Small intestine (tissue), 7 donors: ENCODE results near the gene TLCD4. TPM values are rescaled to one million over a fixed set of nuclear protein-coding genes. Genes with fewer than 3 reads are reported as not detected.

Experiments used
- DNase-seq, 2 donors: peaks; one replicate each; pipeline versions ENCODE4 v3.0.0 to v3.0.0-alpha.2; 2013
- FAIRE-seq: peaks from 2 replicates; lab custom pipeline; 2012; peaks lifted over from hg19 to GRCh38; lab: Jason Lieb, UNC
- H3K27ac ChIP-seq, 3 donors: one replicate each; pipeline ENCODE4 v1.5.1; 2013; ENCODE audit warnings: low read length in 2 of 3, mild to moderate bottlenecking in 2 of 3, control low read depth in 1 of 3, inconsistent platforms in 1 of 3, low read depth in 1 of 3, moderate library complexity in 1 of 3
- H3K27me3 ChIP-seq, 3 donors: one replicate each; pipeline ENCODE4 v1.6.1; 2013; ENCODE audit warnings: low read length in 3 of 3, inconsistent platforms in 1 of 3; ENCODE audit not compliant: control insufficient read depth in 3 of 3, insufficient read depth in 3 of 3
- H3K36me3 ChIP-seq, 3 donors: one replicate each; pipeline ENCODE4 v1.6.1; 2013; ENCODE audit warnings: low read length in 3 of 3, inconsistent platforms in 1 of 3, low read depth in 1 of 3, mild to moderate bottlenecking in 1 of 3, moderate library complexity in 1 of 3; ENCODE audit not compliant: control insufficient read depth in 3 of 3, insufficient read depth in 2 of 3
- H3K4me1 ChIP-seq, 3 donors: one replicate each; pipeline ENCODE4 v1.6.1; 2013; ENCODE audit warnings: low read length in 2 of 3, inconsistent platforms in 1 of 3, low read depth in 1 of 3, mild to moderate bottlenecking in 1 of 3, moderate library complexity in 1 of 3; ENCODE audit not compliant: control insufficient read depth in 3 of 3, insufficient read depth in 2 of 3
- H3K4me3 ChIP-seq, 3 donors: one replicate each; pipeline ENCODE4 v1.5.1; 2013; ENCODE audit warnings: low read length in 3 of 3, control low read depth in 1 of 3, inconsistent platforms in 1 of 3, low read depth in 1 of 3, mild to moderate bottlenecking in 1 of 3, moderate library complexity in 1 of 3
- H3K9me3 ChIP-seq, 2 donors: one replicate each; pipeline ENCODE4 v1.6.1; 2013; ENCODE audit warnings: low read depth in 1 of 2, low read length in 1 of 2; ENCODE audit not compliant: control insufficient read depth in 2 of 2, insufficient read depth in 1 of 2
- whole genome bisulfite sequencing, 3 donors: extraction: QIAGEN DNeasy Blood & Tissue Kit; methylation state at CpG; one replicate each; pipeline ENCODE4 v1.1.7; 2013; 5-methylcytosine and 5-hydroxymethylcytosine counted together
- polyA plus RNA-seq, 4 donors: library from polyadenylated mRNA; stranded (reverse) in 3 of 4; unstranded in 1 of 4; fragments of 200-250 nt in 3 of 4; fragments of 120-200 nt in 1 of 4; gene quantifications; one replicate each; pipeline versions ENCODE4 v1.2.1 to v1.2.3, GENCODE V29; 2013
- donor health status: healthy with polysubstance abuse.
- donor health status: control.
- donor health status: control.
- donor health status: Bipolar disorder and iron deficiency.
- donor health status: healthy.

Gene TLCD4
- polyA plus RNA-seq, 4 donors = 1.9 to 13.1 (median 3.9) TPM

- FAIRE-seq (no peak), DNase-seq (peak in 1 of 2 donors; percentile 19)
- Histone ChIP-seq H3K36me3 (no peaks in the 10 kb centered on the region), H3K9me3 (no peaks in the 10 kb centered on the region), H3K27ac (peak overlapping the region in 1 of 3 donors; percentile 20), H3K27me3 (peaks cover 0 to 3% (median 0%) of the 10 kb centered on the region in 3 donors), H3K4me1 (peaks cover 0 to 6% (median 3%) of the 10 kb centered on the region in 3 donors), H3K4me3 (peak overlapping the region; percentile 59 to 78 (median 74))
- 9 to 18% (median 12%) methylated on average over 10 of the region's 10 CpGs for WGBS, 3 donors
These were observed 928 bp downstream of the TLCD4 start for GRCh38 chr1:95118067-95118499.

GRCh38 chr1:95118710-95119109 lies 1.6 kb downstream of the TLCD4 start:
- Histone ChIP-seq H3K27me3 (peaks cover 0 to 3% (median 0%) of the 10 kb centered on the region in 3 donors), H3K9me3 (no peaks in the 10 kb centered on the region), H3K27ac (no peak overlapping the region), H3K36me3 (no peaks in the 10 kb centered on the region), H3K4me1 (peaks cover 0 to 6% (median 3%) of the 10 kb centered on the region in 3 donors), H3K4me3 (no peak overlapping the region)
- FAIRE-seq (no peak), DNase-seq (no peak)
- WGBS, 3 donors = 85 to 94% (median 86%) methylated on average over 6 of the region's 6 CpGs

GRCh38 chr1:95119273-95119672 lies 2.1 kb downstream of the TLCD4 start:
- no peak for FAIRE-seq
- H3K9me3 ChIP-seq = no peaks in the 10 kb centered on the region
- DNase-seq = no peak
- no peak overlapping the region for H3K4me3 ChIP-seq
- H3K36me3 ChIP-seq = no peaks in the 10 kb centered on the region
- H3K27ac ChIP-seq = no peak overlapping the region
- peaks cover 0 to 3% (median 0%) of the 10 kb centered on the region in 3 donors for H3K27me3 ChIP-seq
- peaks cover 0 to 6% (median 3%) of the 10 kb centered on the region in 3 donors for H3K4me1 ChIP-seq

GRCh38 chr1:95122151-95122697 lies 5.1 kb downstream of the TLCD4 start:
- H3K4me1 ChIP-seq = peaks cover 0 to 6% (median 3%) of the 10 kb centered on the region in 3 donors

GRCh38 chr1:95124342-95124741 lies 7.2 kb downstream of the TLCD4 start:
- H3K27me3 ChIP-seq = no peaks in the 10 kb centered on the region
- no peaks in the 10 kb centered on the region for H3K36me3 ChIP-seq
- no peaks in the 10 kb centered on the region for H3K9me3 ChIP-seq
- no peak for DNase-seq
- WGBS, 3 donors = 83 to 93% (median 89%) methylated on average over 2 of the region's 2 CpGs
- H3K4me1 ChIP-seq = peaks cover 0 to 6% (median 3%) of the 10 kb centered on the region in 3 donors
- no peak for FAIRE-seq
- no peak overlapping the region for H3K4me3 ChIP-seq
- H3K27ac ChIP-seq = no peak overlapping the region

More at GRCh38 chr1:95122151-95122697, 5.1 kb downstream of the TLCD4 start:
- no peak for FAIRE-seq
- Histone ChIP-seq H3K27ac (peak overlapping the region in 2 of 3 donors; percentile 29 to 43), H3K36me3 (no peaks in the 10 kb centered on the region), H3K4me3 (no peak overlapping the region), H3K27me3 (peaks cover 0 to 3% (median 0%) of the 10 kb centered on the region in 3 donors), H3K9me3 (no peaks in the 10 kb centered on the region)
- DNase-seq = peak; percentile 50 to 83
- 13 to 58% (median 33%) methylated on average over 8 of the region's 8 CpGs for WGBS, 3 donors

- Histone ChIP-seq H3K27me3 (no peaks in the 10 kb centered on the region), H3K9me3 (no peaks in the 10 kb centered on the region), H3K36me3 (no peaks in the 10 kb centered on the region), H3K27ac (no peak overlapping the region), H3K4me1 (peaks cover 0 to 6% (median 0%) of the 10 kb centered on the region in 3 donors), H3K4me3 (no peak overlapping the region)
- FAIRE-seq = no peak
- 80 to 82% (median 81%) methylated on average over 3 of the region's 3 CpGs for WGBS, 3 donors
- no peak for DNase-seq
These were observed 9.2 kb downstream of the TLCD4 start for GRCh38 chr1:95126366-95126765.

- DNase-seq (peak; percentile 52 to 53), FAIRE-seq (no peak)
- Histone ChIP-seq H3K4me1 (peaks cover 0 to 6% (median 0%) of the 10 kb centered on the region in 3 donors), H3K27ac (no peak overlapping the region), H3K27me3 (no peaks in the 10 kb centered on the region), H3K36me3 (no peaks in the 10 kb centered on the region), H3K9me3 (no peaks in the 10 kb centered on the region), H3K4me3 (no peak overlapping the region)
- WGBS, 3 donors = 64 to 78% (median 67%) methylated on average over 4 of the region's 4 CpGs
These were observed 9.7 kb downstream of the TLCD4 start for GRCh38 chr1:95126846-95127245.

GRCh38 chr1:95127380-95127779 lies 10.2 kb downstream of the TLCD4 start:
- H3K4me1 ChIP-seq = peaks cover 0 to 2% (median 0%) of the 10 kb centered on the region in 3 donors
- H3K4me3 ChIP-seq = no peak overlapping the region
- no peaks in the 10 kb centered on the region for H3K36me3 ChIP-seq
- FAIRE-seq = no peak
- H3K27ac ChIP-seq = no peak overlapping the region
- H3K9me3 ChIP-seq = no peaks in the 10 kb centered on the region
- whole genome bisulfite sequencing, 3 donors = 94 to 99% (median 96%) methylated on average over 1 of the region's 1 CpG
- H3K27me3 ChIP-seq = no peaks in the 10 kb centered on the region
- no peak for DNase-seq
